HepG2 (cell line): ENCODE measurements around the gene GRB10. TPM values are rescaled to one million over a fixed set of nuclear protein-coding genes. Genes with fewer than 3 reads are reported as not detected.

ENCODE experiments used
- BRF2 ChIP-seq: sonication (generic); formaldehyde crosslinking; IDR thresholded peaks from 2 replicates; pipeline ENCODE4 v1.8.1; 2022; ENCODE audit warnings: mild to moderate bottlenecking, missing genetic modification reagents
- ELK4 ChIP-seq: sonication (generic); formaldehyde crosslinking; IDR thresholded peaks from 2 replicates; pipeline ENCODE4 v1.9.0; 2021; ENCODE audit warnings: missing genetic modification reagents, borderline replicate concordance
- GATAD2A ChIP-seq: IDR thresholded peaks from 2 replicates; pipeline ENCODE4 v1.6.1; 2016
- HNRNPH1 ChIP-seq: fragments of 200-400 bp; formaldehyde crosslinking; optimal IDR thresholded peaks from 2 replicates; pipeline ENCODE3; 2017; ENCODE audit warnings: mild to moderate bottlenecking, low read depth, low read length
- IRF2 ChIP-seq: IDR thresholded peaks from 2 replicates; pipeline ENCODE4 v1.6.1; 2018; ENCODE audit warnings: missing genetic modification reagents, missing compliant biosample characterization
- MBD4 ChIP-seq: IDR thresholded peaks from 2 replicates; pipeline ENCODE4 v1.6.1; 2012; ENCODE audit warnings: low read length, inconsistent platforms, borderline replicate concordance
- NFE2L1 ChIP-seq: sonication (generic); formaldehyde crosslinking; IDR thresholded peaks from 2 replicates; pipeline ENCODE4 v1.4.0; 2020; ENCODE audit warnings: missing genetic modification reagents, mild to moderate bottlenecking, borderline replicate concordance
- PAF1 ChIP-seq: IDR thresholded peaks from 2 replicates; pipeline ENCODE4 v1.6.1; 2016; ENCODE audit warnings: missing genetic modification reagents, missing compliant biosample characterization
- POLR2G ChIP-seq: fragments of 200-400 bp; formaldehyde crosslinking; IDR thresholded peaks from 2 replicates; pipeline ENCODE4 v1.6.1; 2018; ENCODE audit warnings: mild to moderate bottlenecking, low read depth, low read length, moderate library complexity
- ZFP36L1 ChIP-seq: sonication (generic); formaldehyde crosslinking; IDR thresholded peaks from 2 replicates; pipeline ENCODE4 v1.8.0; 2022; ENCODE audit warnings: mild to moderate bottlenecking, missing genetic modification reagents, moderate library complexity
- ZNF136 ChIP-seq: sonication (generic); formaldehyde crosslinking; IDR thresholded peaks from 2 replicates; pipeline ENCODE4 v1.8.1; 2022; ENCODE audit warnings: low read depth, mild to moderate bottlenecking, moderate library complexity, missing genetic modification reagents
- ZNF280D ChIP-seq: sonication (generic); formaldehyde crosslinking; IDR thresholded peaks from 2 replicates; pipeline ENCODE4 v1.5.1; 2020; ENCODE audit warnings: mild to moderate bottlenecking, missing genetic modification reagents
- ZNF30 ChIP-seq: sonication (generic); formaldehyde crosslinking; IDR thresholded peaks from 2 replicates; pipeline ENCODE4 v1.5.0; 2020; ENCODE audit warnings: mild to moderate bottlenecking, missing genetic modification reagents
- ZSCAN12 ChIP-seq: sonication (generic); formaldehyde crosslinking; IDR thresholded peaks from 2 replicates; pipeline ENCODE4 v1.9.0; 2021; ENCODE audit warnings: mild to moderate bottlenecking, missing genetic modification reagents
- polyA plus RNA-seq, 8 experiments: library from polyadenylated mRNA; depleted of rRNA in 3 of 8; stranded (reverse) in 7 of 8; unstranded in 1 of 8; fragments of >200 nt; fragmentation: Illumina TruSeq in 4 of 8; extraction: Trizol in 4 of 8; gene quantifications; 2 replicates each; pipeline versions ENCODE4 v1.2.1 to v1.2.3, GENCODE V29; 2011 to 2016; ENCODE audit warnings: low read depth in 4 of 8, missing spikeins in 1 of 8, mixed read lengths in 1 of 8; ENCODE audit not compliant: insufficient read depth in 1 of 8
- total RNA-seq, 5 experiments: library from RNA; depleted of rRNA; stranded (reverse); fragments of >200 nt; fragmentation: Illumina TruSeq; extraction: Trizol; gene quantifications; 2 replicates each; pipeline ENCODE4 v1.2.3, GENCODE V29; 2016; ENCODE audit warnings: low read depth in 1 of 5
- TF ChIP-seq, protein P1 (sequence below): sonication (generic); formaldehyde crosslinking; IDR thresholded peaks from 2 replicates; pipeline ENCODE4 v1.5.0; 2020; ENCODE audit warnings: missing genetic modification reagents
- TF ChIP-seq, protein P2 (sequence below): sonication (generic); formaldehyde crosslinking; IDR thresholded peaks from 2 replicates; pipeline ENCODE4 v1.5.0; 2020; ENCODE audit warnings: missing genetic modification reagents

GRB10 gene
- total and polyA plus RNA-seq, 2 of the 13 experiments (the other 11 are each of a cell fraction or from before 2014, with no cell fraction given) = 4.0 to 6.8 TPM

GRCh38 chr7:50564640-50565558 lies 217.8 kb downstream of the GRB10 start, which contains the start of gene DDC (continued):
- TF ChIP-seq ZFP36L1 (CRISPR knock-in tag) = no peak
- TF ChIP-seq IRF2 (CRISPR knock-in tag) = peak; percentile 36; the same call in 1 of the 2 replicates
- no peak for TF ChIP-seq MBD4
- no peak for TF ChIP-seq BRF2 (CRISPR knock-in tag)
- no peak for TF ChIP-seq ZNF280D (CRISPR knock-in tag)
- peak; percentile 87 for TF ChIP-seq GATAD2A (CRISPR knock-in tag)
- TF ChIP-seq POLR2G = peak; percentile 63; the same call in 1 of the 2 replicates
- no peak for TF ChIP-seq ZSCAN12
- TF ChIP-seq, protein P1, sequence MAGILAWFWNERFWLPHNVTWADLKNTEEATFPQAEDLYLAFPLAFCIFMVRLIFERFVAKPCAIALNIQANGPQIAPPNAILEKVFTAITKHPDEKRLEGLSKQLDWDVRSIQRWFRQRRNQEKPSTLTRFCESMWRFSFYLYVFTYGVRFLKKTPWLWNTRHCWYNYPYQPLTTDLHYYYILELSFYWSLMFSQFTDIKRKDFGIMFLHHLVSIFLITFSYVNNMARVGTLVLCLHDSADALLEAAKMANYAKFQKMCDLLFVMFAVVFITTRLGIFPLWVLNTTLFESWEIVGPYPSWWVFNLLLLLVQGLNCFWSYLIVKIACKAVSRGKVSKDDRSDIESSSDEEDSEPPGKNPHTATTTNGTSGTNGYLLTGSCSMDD (CRISPR knock-in tag) = no peak
- no peak for TF ChIP-seq ZNF136 (CRISPR knock-in tag)
- no peak for TF ChIP-seq HNRNPH1
- TF ChIP-seq, protein P2, sequence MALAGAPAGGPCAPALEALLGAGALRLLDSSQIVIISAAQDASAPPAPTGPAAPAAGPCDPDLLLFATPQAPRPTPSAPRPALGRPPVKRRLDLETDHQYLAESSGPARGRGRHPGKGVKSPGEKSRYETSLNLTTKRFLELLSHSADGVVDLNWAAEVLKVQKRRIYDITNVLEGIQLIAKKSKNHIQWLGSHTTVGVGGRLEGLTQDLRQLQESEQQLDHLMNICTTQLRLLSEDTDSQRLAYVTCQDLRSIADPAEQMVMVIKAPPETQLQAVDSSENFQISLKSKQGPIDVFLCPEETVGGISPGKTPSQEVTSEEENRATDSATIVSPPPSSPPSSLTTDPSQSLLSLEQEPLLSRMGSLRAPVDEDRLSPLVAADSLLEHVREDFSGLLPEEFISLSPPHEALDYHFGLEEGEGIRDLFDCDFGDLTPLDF (CRISPR knock-in tag) = no peak
- no peak for TF ChIP-seq ELK4 (CRISPR knock-in tag)
- TF ChIP-seq PAF1 (CRISPR knock-in tag) = no peak
- TF ChIP-seq ZNF30 (CRISPR knock-in tag) = no peak
- TF ChIP-seq NFE2L1 (CRISPR knock-in tag) = no peak
